Prostate gland (tissue), 2 donors: ENCODE measurements around the gene DENND4A.

Experiments used
- POLR2A ChIP-seq: fragments of 450-650 bp; IDR thresholded peaks from one replicate; pipeline ENCODE4 v1.6.1; 2016; ENCODE audit warnings: antibody characterized with exemption, mild to moderate bottlenecking
- POLR2AphosphoS5 ChIP-seq: sonication (generic); formaldehyde crosslinking; IDR thresholded peaks from one replicate; pipeline ENCODE4 v1.6.1; 2017; ENCODE audit warnings: antibody characterized with exemption
- TF ChIP-seq, protein P1 (sequence below), 4 experiments: fragments of 200-600 bp in 2 of 4; fragments of 450-650 bp in 2 of 4; sonication (generic) in 2 of 4; IDR thresholded peaks; 1 replicate in 3 of 4; 2 replicates in 1 of 4; pipeline ENCODE4 v1.5.1; 2016 to 2019; ENCODE audit warnings: antibody characterized with exemption in 4 of 4, mild to moderate bottlenecking in 2 of 4, moderate library complexity in 2 of 4

- TF ChIP-seq POLR2AphosphoS5 (no peak), POLR2A (no peak)
- TF ChIP-seq, protein P1, sequence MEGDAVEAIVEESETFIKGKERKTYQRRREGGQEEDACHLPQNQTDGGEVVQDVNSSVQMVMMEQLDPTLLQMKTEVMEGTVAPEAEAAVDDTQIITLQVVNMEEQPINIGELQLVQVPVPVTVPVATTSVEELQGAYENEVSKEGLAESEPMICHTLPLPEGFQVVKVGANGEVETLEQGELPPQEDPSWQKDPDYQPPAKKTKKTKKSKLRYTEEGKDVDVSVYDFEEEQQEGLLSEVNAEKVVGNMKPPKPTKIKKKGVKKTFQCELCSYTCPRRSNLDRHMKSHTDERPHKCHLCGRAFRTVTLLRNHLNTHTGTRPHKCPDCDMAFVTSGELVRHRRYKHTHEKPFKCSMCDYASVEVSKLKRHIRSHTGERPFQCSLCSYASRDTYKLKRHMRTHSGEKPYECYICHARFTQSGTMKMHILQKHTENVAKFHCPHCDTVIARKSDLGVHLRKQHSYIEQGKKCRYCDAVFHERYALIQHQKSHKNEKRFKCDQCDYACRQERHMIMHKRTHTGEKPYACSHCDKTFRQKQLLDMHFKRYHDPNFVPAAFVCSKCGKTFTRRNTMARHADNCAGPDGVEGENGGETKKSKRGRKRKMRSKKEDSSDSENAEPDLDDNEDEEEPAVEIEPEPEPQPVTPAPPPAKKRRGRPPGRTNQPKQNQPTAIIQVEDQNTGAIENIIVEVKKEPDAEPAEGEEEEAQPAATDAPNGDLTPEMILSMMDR (IDR thresholded peaks at IDR 0.05): no peak
These were observed 150.2 kb downstream of the DENND4A start for GRCh38 chr15:65641768-65642475.
